ENCODE measurements around the gene CLDN22. TPM values are rescaled to one million over a fixed set of nuclear protein-coding genes. Genes with fewer than 3 reads are reported as not detected.

Gene CLDN22
- total and polyA plus RNA-seq, 3 experiments from 2014 or later: not detected

DNA sequence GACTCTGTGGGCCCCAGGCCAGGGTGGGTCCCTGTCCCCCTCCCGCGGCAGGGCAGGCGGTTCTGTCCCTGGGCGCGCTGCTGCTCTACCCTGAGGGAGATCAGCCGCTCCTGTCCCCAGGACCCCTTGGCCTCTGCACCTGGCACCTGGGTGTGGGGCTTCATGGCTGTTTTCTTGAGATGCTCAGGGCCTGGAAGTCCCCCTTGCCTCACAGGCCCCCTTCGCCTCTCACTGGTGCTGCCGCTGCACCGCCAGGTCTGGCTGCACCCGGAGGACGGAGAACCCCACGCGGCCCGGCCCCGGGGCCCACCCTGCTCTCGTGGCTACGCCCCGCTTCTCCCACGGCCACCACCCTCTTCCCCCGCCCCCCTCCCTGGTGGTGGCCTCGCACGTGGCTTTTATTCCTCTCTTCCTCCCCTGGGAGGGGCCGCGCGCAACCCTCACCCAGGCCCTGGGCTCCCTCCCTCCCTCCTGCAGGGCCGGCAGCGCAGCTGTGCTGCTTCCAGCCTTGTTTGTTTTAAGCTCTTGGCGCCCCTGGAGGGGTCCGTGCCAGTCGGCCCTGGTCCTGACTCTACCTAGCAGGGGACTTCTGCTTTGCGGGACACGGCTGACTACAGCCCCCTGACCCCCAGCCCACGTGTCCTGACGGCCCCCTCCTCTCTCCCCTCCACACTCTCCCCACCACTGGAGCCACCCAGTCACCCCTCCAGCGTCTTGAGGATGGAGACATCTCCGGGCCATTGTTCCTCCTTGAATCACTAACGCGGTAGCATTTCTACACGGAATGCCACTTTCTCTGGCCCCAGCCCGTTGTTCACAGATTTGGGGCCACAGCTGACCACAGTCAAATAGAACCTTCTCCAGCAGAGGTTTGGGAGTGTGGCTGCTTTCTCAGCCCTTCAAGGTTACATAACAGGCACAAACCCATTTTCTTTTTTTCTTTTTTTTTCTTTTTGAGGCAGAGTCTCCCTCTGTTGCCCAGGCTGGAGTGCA lies 22.8 kb upstream of the CLDN22 start:
- Histone ChIP-seq H3K4me1 (ENCODE audit: insufficient read depth, low read length) (no peaks in the 10 kb centered on the region), H3K27ac (ENCODE audit: low read depth, low read length) (no peak overlapping the region), H3K9me3 (ENCODE audit: low read length) (no peaks in the 10 kb centered on the region), H3K36me3 (ENCODE audit: insufficient read depth, low read length) (no peaks in the 10 kb centered on the region), H3K4me3 (ENCODE audit: low read length) (no peak overlapping the region), H3K27me3 (ENCODE audit: insufficient read depth, low read length, poor library complexity, severe bottlenecking) (no peaks in the 10 kb centered on the region)
- Mint-ChIP-seq H3K4me3 (peak overlapping the region in 4 of 7 donors; percentile 19 to 55 (median 32)), H3K27ac (peak overlapping the region in 1 of 8 donors; percentile 10), H3K4me1 (peaks cover 0 to 4% (median 2%) of the 10 kb centered on the region in 3 donors), H3K9me3 (peaks cover 0 to 2% (median 0%) of the 10 kb centered on the region in 5 donors), H3K36me3 (no peaks in the 10 kb centered on the region), H3K27me3 (peaks cover 13 to 27% of the 10 kb centered on the region in 2 donors)
- CTCF ChIA-PET: no interaction called here
- DNase-seq: no peak
- POLR2A ChIA-PET: no interaction called here

DNA sequence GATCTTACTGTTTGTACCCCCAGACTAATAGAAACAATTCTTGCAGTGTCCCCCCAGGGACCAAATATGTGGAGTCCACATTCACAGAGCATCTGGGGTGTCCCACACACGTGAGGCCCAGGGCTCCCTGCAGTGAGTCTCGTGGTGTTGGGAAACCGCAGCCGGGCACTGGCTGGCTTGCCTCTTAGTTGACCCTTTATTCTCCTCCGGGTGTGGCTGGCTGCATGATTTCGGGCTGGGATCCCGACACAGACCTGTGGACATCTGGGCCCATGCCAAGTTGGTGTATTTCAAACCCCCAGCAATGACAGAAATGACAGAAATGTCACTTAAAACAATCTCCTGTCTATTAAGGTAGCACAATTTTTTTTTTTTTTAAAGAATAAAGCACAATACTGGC lies 17.8 kb upstream of the CLDN22 start:
- peak overlapping the region in 2 of 8 donors; percentile 18 to 84 for H3K27ac Mint-ChIP-seq
- CTCF ChIA-PET: no interaction called here

DNA sequence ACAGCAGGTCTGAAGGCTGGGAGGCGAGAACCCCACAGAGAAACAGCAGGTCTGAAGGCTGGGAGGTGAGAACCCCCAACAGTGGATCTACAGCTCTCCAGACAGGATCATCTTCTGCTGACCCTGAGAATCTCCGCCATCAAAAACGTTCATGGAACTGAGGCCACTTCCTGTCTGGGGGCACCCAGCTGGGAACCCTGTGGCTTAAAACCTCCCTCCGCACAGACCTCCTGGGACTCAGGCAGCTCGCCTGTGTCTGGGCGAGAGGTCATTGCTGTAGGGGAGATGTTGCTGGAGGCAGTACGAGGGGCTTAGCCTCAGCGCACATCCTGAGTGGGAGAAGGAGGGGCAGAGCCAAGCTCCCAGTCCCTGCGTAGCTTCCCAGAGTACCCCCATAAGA lies 17.3 kb upstream of the CLDN22 start:
- CTCF ChIA-PET: no interaction called here
- Mint-ChIP-seq H3K4me3 (no peak overlapping the region), H3K36me3 (no peaks in the 10 kb centered on the region), H3K9me3 (no peaks in the 10 kb centered on the region), H3K27ac (no peak overlapping the region), H3K27me3 (peaks cover 3 to 14% of the 10 kb centered on the region in 2 donors), H3K4me1 (peaks cover 0 to 5% (median 0%) of the 10 kb centered on the region in 3 donors)
- Histone ChIP-seq H3K9me3 (ENCODE audit: low read length) (no peaks in the 10 kb centered on the region), H3K27ac (ENCODE audit: low read depth, low read length) (no peak overlapping the region), H3K36me3 (ENCODE audit: insufficient read depth, low read length) (no peaks in the 10 kb centered on the region), H3K4me1 (ENCODE audit: insufficient read depth, low read length) (no peaks in the 10 kb centered on the region), H3K4me3 (ENCODE audit: low read length) (no peak overlapping the region), H3K27me3 (ENCODE audit: insufficient read depth, low read length, poor library complexity, severe bottlenecking) (no peaks in the 10 kb centered on the region)
- POLR2A ChIA-PET: no interaction called here
- no peak for DNase-seq

More for the DNA sequence above, 17.8 kb upstream of the CLDN22 start:
- no peak overlapping the region for H3K4me3 ChIP-seq (ENCODE audit: low read length)
- H3K36me3 Mint-ChIP-seq: no peaks in the 10 kb centered on the region
- no peaks in the 10 kb centered on the region for H3K36me3 ChIP-seq (ENCODE audit: insufficient read depth, low read length)
- H3K4me1 ChIP-seq (ENCODE audit: insufficient read depth, low read length): no peaks in the 10 kb centered on the region
- H3K4me3 Mint-ChIP-seq: no peak overlapping the region
- peaks cover 3 to 11% of the 10 kb centered on the region in 2 donors for H3K27me3 Mint-ChIP-seq
- no peaks in the 10 kb centered on the region for H3K27me3 ChIP-seq (ENCODE audit: insufficient read depth, low read length, poor library complexity, severe bottlenecking)
- H3K9me3 Mint-ChIP-seq: no peaks in the 10 kb centered on the region
- H3K27ac ChIP-seq (ENCODE audit: low read depth, low read length): no peak overlapping the region
- POLR2A ChIA-PET: no interaction called here
- peaks cover 0 to 5% (median 0%) of the 10 kb centered on the region in 3 donors for H3K4me1 Mint-ChIP-seq
- no peak for DNase-seq
- H3K9me3 ChIP-seq (ENCODE audit: low read length): no peaks in the 10 kb centered on the region

DNA sequence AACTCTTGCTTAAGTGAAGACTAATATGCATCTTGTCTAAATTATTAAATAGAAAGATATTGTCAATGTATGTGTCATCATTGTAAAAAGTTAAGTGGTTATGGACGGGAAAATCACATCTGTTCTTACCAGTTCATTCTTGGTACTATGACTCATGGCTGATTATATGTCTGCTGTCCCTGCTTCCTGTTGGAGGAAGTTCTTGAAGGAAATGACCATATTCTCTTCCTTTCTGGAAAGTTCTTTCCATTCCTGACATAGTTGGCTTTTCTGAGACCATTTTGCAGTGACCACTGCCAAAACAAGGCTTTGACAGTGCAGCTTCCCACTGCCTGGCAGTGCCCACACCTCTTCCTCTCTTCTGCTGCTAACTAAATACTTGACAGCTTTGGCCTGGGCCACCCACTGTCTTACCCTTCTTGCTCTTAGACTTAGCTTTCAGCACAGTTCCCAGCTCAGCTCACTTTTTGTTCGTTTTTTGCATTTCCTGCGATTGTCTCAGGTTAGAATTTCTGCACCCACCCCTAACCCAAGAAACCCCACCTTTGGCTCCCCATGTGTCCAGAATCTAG lies 15.4 kb upstream of the CLDN22 start:
- no peak overlapping the region for H3K27ac ChIP-seq (ENCODE audit: low read depth, low read length)
- H3K4me3 Mint-ChIP-seq: no peak overlapping the region
- POLR2A ChIA-PET: no interaction called here
- H3K27me3 Mint-ChIP-seq: peaks cover 3 to 22% of the 10 kb centered on the region in 2 donors
- H3K9me3 ChIP-seq (ENCODE audit: low read length): no peaks in the 10 kb centered on the region
- peak overlapping the region in 1 of 8 donors; percentile 26 for H3K27ac Mint-ChIP-seq
- H3K36me3 ChIP-seq (ENCODE audit: insufficient read depth, low read length): no peaks in the 10 kb centered on the region
- H3K36me3 Mint-ChIP-seq: no peaks in the 10 kb centered on the region
- no peaks in the 10 kb centered on the region for H3K4me1 ChIP-seq (ENCODE audit: insufficient read depth, low read length)
- CTCF ChIA-PET: no interaction called here
- H3K9me3 Mint-ChIP-seq: no peaks in the 10 kb centered on the region
- DNase-seq: no peak
- H3K4me3 ChIP-seq (ENCODE audit: low read length): no peak overlapping the region
- H3K4me1 Mint-ChIP-seq: peaks cover 0 to 5% (median 0%) of the 10 kb centered on the region in 3 donors
- H3K27me3 ChIP-seq (ENCODE audit: insufficient read depth, low read length, poor library complexity, severe bottlenecking): no peaks in the 10 kb centered on the region

DNA sequence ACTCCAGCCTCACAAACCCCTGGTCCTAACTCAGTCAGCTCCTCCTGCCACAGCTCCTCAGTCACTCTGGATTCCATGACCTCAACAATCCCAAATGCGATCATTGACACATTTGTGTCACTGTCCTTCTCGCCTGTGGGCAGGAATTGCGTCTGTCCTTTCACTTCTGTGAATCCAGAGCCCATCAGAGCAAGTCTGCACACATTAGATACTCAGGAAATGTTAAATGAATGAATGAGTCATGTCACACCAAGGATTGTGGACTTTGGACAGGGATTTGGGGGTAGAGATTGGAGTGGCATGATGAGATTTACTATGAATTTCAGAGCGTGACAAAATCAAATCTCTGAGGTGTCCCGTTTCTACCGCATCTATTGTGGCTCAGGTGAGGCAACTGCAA lies 13.9 kb upstream of the CLDN22 start:
- H3K27ac Mint-ChIP-seq: no peak overlapping the region
- peaks cover 0 to 5% (median 0%) of the 10 kb centered on the region in 3 donors for H3K4me1 Mint-ChIP-seq
- no peaks in the 10 kb centered on the region for H3K36me3 Mint-ChIP-seq
- no peak for DNase-seq
- Histone ChIP-seq H3K36me3 (ENCODE audit: insufficient read depth, low read length) (no peaks in the 10 kb centered on the region), H3K4me3 (ENCODE audit: low read length) (no peak overlapping the region), H3K9me3 (ENCODE audit: low read length) (no peaks in the 10 kb centered on the region), H3K27ac (ENCODE audit: low read depth, low read length) (no peak overlapping the region), H3K4me1 (ENCODE audit: insufficient read depth, low read length) (no peaks in the 10 kb centered on the region), H3K27me3 (ENCODE audit: insufficient read depth, low read length, poor library complexity, severe bottlenecking) (no peaks in the 10 kb centered on the region)
- H3K9me3 Mint-ChIP-seq: no peaks in the 10 kb centered on the region
- POLR2A ChIA-PET: no interaction called here
- no peak overlapping the region for H3K4me3 Mint-ChIP-seq
- peaks cover 3 to 29% of the 10 kb centered on the region in 2 donors for H3K27me3 Mint-ChIP-seq
- CTCF ChIA-PET: no interaction called here

DNA sequence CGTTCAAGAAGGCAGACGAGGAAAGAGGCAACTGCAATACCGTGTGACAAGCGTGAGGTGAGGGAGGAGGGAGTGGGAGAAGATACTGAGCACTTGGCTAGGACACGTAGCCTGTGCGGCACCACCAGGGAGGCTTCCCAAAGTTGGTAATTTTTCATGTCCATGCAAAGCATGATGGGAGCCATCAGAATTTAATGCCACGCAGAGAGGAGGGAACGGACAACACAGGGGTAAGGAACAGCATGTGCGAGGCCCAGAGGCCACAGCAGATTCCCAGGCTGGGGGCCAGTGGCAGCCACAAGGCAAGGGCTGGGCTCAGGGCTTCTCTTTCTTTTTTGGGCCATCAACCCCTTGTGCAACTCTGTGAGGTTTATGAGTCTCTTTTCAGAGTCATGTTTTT lies 13.1 kb upstream of the CLDN22 start:
- Histone ChIP-seq H3K27ac (ENCODE audit: low read depth, low read length) (no peak overlapping the region), H3K9me3 (ENCODE audit: low read length) (no peaks in the 10 kb centered on the region), H3K4me1 (ENCODE audit: insufficient read depth, low read length) (no peaks in the 10 kb centered on the region), H3K36me3 (ENCODE audit: insufficient read depth, low read length) (no peaks in the 10 kb centered on the region), H3K4me3 (ENCODE audit: low read length) (no peak overlapping the region), H3K27me3 (ENCODE audit: insufficient read depth, low read length, poor library complexity, severe bottlenecking) (no peaks in the 10 kb centered on the region)
- peak overlapping the region in 1 of 8 donors; percentile 31 for H3K27ac Mint-ChIP-seq
- H3K36me3 Mint-ChIP-seq: no peaks in the 10 kb centered on the region
- POLR2A ChIA-PET: no interaction called here
- CTCF ChIA-PET: no interaction called here
- H3K9me3 Mint-ChIP-seq: no peaks in the 10 kb centered on the region
- peaks cover 0 to 5% (median 0%) of the 10 kb centered on the region in 3 donors for H3K4me1 Mint-ChIP-seq
- DNase-seq: no peak
- H3K27me3 Mint-ChIP-seq: peaks cover 3 to 33% of the 10 kb centered on the region in 2 donors
- H3K4me3 Mint-ChIP-seq: no peak overlapping the region

DNA sequence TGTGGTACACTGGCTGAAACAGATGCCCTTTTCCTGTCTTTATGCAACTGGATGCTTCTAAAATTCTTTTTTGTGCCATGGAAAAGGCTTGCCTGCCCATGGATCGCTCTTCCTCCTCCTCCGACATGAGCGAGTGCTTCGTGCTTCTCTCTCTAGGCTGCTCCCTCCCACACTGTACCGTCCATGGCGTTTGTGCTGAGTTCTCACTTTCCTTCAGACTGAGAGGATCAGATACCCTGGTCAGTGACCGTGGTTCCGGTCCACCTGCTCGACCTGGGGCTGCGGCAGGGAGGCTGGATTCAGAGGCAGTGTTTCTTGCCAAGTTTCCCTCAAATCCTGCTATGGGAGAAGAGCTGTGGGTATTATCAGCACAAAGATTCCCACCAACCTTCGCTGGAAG lies 12.4 kb upstream of the CLDN22 start:
- peaks cover 0 to 5% (median 0%) of the 10 kb centered on the region in 3 donors for H3K4me1 Mint-ChIP-seq
- Histone ChIP-seq H3K27ac (ENCODE audit: low read depth, low read length) (no peak overlapping the region), H3K36me3 (ENCODE audit: insufficient read depth, low read length) (no peaks in the 10 kb centered on the region), H3K4me1 (ENCODE audit: insufficient read depth, low read length) (no peaks in the 10 kb centered on the region), H3K9me3 (ENCODE audit: low read length) (no peaks in the 10 kb centered on the region), H3K27me3 (ENCODE audit: insufficient read depth, low read length, poor library complexity, severe bottlenecking) (no peaks in the 10 kb centered on the region), H3K4me3 (ENCODE audit: low read length) (no peak overlapping the region)
- no peaks in the 10 kb centered on the region for H3K9me3 Mint-ChIP-seq
- no peak overlapping the region for H3K4me3 Mint-ChIP-seq
- ChIA-PET POLR2A (no interaction called here), CTCF (no interaction called here)
- H3K27ac Mint-ChIP-seq: no peak overlapping the region
- no peaks in the 10 kb centered on the region for H3K36me3 Mint-ChIP-seq
- H3K27me3 Mint-ChIP-seq: peaks cover 3 to 33% of the 10 kb centered on the region in 2 donors
- DNase-seq: no peak

DNA sequence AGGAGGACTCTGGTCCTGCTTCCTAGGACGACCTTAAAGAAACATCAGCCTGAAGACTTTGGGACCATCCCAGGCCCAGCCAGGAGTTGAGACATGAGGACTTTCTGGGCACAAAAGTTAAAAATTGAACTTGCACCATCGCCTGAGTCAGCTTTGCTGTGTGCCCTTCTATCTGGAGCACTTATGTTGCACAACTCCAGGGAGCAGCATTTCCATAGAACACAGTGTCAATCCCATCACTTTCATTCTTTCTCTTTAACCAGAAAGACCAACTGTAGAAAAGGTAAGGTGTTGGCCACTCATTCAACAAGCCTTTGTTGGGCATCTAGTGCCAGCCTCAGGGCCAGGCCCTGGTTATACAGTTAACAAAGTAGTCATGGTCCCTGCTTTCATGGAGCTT lies 10.8 kb upstream of the CLDN22 start:
- Mint-ChIP-seq H3K4me1 (peaks cover 0 to 5% (median 0%) of the 10 kb centered on the region in 3 donors), H3K4me3 (no peak overlapping the region), H3K27me3 (peaks cover 5 to 45% of the 10 kb centered on the region in 2 donors), H3K27ac (no peak overlapping the region), H3K9me3 (no peaks in the 10 kb centered on the region), H3K36me3 (peaks cover 0 to 8% (median 0%) of the 10 kb centered on the region in 3 donors)
- H3K36me3 ChIP-seq (ENCODE audit: insufficient read depth, low read length): no peaks in the 10 kb centered on the region
- no peaks in the 10 kb centered on the region for H3K27me3 ChIP-seq (ENCODE audit: insufficient read depth, low read length, poor library complexity, severe bottlenecking)
- H3K9me3 ChIP-seq (ENCODE audit: low read length): no peaks in the 10 kb centered on the region
- no peaks in the 10 kb centered on the region for H3K4me1 ChIP-seq (ENCODE audit: insufficient read depth, low read length)
- H3K4me3 ChIP-seq (ENCODE audit: low read length): no peak overlapping the region
- H3K27ac ChIP-seq (ENCODE audit: low read depth, low read length): no peak overlapping the region
- POLR2A ChIA-PET: no interaction called here
- no peak for DNase-seq
- CTCF ChIA-PET: no interaction called here

Data from CD8-positive, alpha-beta memory T cell (primary cell).